HG03280 (cell line): ENCODE data around the gene TGFBR2.

ENCODE experiments used
- ATAC-seq: cut with Tn5 transposase; IDR thresholded peaks from one replicate; pipeline ENCODE4 v1.9.1; 2021; ENCODE audit warnings: mild to moderate bottlenecking, moderate library complexity; ENCODE audit not compliant: unreplicated experiment

Gene TGFBR2

DNA sequence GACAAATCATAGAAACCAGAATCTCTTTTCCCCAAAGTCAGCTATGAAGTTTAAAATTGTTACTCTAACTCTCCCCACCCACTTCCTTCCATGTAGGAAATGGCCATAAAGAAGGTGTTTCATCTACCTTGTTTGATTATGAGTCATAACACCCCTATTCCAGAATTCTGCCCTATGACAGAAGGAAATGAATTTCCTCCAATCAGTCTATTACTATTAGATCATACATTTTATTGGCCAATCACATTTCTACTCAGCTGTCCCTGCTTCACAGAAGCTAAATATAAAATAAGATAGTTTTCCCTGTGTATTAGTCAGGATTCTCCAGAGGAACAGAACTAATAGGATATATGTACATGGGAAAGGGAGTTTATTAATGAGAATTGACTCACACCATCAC lies 102.1 kb downstream of the TGFBR2 start:
- ATAC-seq: no peak

DNA sequence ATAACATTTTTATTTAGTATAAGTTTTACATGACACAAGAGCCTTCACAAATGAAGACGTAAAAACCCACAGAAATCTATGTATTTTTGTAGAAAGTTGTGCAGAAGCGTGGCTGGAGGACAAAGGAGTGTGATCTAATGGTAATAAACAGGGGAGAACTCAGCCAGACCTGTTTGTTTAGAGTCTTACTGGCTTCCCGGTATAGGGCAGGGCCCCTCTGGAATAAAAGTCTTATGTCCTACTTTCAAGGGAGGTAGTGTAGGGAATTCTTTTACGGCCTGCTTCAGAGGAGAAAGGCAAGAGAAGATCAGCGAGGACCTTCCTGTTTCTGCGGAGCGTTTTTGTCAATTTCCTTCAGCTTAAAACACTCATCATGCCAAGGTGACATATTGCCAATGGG lies 103.6 kb downstream of the TGFBR2 start:
- no peak for ATAC-seq

DNA sequence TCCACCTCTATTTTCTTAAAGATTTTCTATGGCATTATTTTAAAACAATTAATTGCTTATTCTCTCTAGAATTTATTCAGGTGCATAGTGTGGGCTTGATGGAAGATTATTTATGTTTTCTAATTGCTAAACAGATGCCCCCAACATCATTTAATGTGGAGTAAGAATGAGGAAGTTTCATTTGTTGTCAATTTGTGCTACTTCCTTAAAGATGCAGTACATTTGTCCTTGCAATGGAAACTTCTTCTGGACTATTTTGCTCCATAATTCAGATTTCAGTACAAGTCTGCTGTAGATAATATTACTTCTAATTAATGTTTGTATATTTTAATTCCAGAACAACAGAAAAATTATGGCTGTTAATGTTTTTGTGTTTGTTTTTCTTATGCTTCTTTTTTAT lies 104.8 kb downstream of the TGFBR2 start:
- no peak for ATAC-seq

GRCh38 chr3:30711867-30712266 lies 105.5 kb downstream of the TGFBR2 start:
- ATAC-seq: no peak

DNA sequence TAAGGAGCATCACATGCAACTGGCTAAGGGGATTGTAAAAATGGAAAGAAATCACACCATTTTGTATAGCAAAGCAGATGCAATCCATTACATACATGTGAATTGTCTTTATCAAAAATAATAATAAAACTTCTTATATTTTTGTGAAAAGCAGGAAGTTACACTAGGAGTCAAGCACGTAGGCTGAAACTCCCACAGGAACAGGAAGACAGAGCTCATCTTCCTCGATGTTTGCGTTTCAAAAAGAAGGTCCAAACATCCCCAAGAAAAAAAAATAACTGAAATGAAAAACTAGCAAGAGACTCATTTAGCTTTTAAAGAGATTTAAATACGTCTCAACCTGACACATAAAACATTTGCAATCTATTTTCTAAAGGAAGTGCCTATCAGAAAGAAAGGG lies 106.6 kb downstream of the TGFBR2 start:
- no peak for ATAC-seq

- ATAC-seq: no peak
Observed at GRCh38 chr3:30713885-30714503, 107.6 kb downstream of the TGFBR2 start.

DNA sequence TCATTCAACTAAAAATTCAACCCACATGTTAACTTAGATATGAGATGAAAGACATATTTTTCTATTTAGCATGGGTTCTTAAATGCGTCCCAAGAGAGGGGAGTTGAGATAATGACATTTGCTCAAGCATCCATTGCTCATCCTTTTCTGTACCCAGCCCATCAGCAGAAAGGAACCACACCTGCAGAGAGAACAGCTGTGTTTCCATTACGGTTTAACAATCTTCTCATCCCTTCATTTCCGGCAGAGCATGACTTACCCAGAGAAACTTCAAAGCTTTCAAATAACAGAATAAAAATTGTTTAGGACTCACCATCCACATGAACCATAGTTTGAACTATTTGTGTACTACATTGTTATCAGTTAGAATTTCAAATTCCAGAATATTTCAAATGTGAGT lies 113.1 kb downstream of the TGFBR2 start:
- ATAC-seq: no peak

DNA sequence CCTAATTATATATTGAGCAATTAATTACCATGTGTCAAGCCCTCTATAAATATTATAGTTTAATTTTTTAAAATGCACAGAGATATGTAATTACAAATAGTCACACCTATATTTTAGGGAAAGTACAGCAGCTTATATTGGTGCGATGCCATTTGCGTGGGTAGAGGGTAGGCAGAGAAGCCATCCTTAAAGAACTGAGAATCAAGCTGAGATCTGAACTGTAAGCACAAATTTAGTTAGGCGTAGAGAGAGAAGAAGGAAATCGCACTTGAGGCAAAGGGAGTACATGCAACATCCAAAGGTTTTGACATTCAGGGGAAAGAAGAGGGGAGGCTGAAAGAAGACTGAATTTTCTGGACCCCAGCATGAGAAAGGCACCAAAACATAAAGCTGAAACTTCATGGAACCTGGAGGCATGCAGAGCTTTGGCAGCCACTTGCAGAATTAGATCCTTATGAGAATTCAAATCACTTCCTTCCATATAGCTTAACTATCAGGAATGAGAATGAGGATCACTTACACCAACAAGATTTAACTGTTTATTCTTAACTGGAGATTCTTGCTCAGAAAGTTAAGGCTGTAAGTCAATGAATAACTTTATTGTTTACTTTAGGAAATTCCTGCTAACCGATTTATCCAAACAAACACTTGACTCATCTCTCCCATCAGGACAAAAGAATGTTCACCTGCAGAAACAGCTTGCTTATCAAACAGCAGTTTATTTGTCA lies 114.3 kb downstream of the TGFBR2 start:
- ATAC-seq: no peak

- ATAC-seq: no peak
Observed at GRCh38 chr3:30721314-30721634, 114.9 kb downstream of the TGFBR2 start.

DNA sequence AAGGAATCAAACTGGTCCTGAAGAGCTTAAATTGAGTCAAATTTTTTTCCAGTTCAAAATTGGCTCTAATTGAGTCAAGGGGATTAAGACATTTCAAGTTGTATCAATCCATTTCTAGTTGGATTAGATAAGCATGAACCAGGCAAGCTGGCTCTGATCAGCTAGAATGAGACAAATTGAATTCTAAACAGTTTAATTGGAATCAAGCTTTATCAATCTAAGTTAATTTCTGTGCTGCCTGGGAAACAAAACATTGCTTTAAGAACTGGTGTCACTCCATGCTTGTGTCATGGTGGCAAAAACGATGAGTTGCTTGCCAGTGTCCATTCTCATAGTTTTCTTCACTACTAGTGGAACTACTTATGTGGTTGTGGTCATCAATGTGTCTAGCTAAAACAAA lies 116.8 kb downstream of the TGFBR2 start:
- ATAC-seq: no peak

DNA sequence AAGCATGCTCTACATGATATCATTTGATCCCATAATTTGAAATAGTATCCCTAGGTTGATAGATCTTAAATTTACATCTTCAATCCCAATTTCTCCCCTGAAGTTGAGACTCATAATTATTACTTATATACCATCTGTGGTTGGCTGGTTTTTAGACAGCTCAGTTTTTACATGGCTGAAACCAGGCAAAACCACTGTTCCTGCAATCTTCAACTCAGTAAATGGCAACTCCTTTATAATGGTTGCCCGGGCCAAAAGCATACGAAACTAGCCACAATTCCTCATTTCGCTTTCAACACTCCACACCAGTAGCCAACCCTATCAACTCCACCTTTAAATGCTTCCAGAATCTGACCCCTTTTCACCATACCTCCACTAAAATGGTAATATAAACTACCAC lies 118.5 kb downstream of the TGFBR2 start:
- no peak for ATAC-seq

GRCh38 chr3:30728143-30728542 lies 121.7 kb downstream of the TGFBR2 start:
- no peak for ATAC-seq

GRCh38 chr3:30729512-30729911 lies 123.1 kb downstream of the TGFBR2 start:
- no peak for ATAC-seq

GRCh38 chr3:30729936-30730335 lies 123.5 kb downstream of the TGFBR2 start:
- no peak for ATAC-seq

- no peak for ATAC-seq
Observed at GRCh38 chr3:30730967-30731366, 124.6 kb downstream of the TGFBR2 start.

DNA sequence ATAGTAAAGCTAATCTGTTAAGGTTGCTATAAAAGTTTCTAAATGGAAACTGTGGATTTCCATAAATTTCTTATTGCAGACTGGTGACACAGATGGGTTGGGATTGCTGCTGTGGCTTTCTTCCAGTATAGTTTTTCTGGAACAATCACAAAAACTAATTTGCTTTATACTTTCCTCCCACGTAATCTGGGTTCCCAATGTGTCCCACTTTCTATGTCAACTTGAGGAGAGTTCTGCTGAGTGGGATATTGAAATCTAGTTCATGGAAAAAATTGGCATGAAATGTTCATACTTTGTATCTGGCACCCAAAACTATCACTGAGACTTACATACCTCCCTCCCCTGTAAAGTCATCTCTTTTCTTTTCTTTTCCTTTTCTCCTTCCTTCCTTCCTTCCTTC lies 126.8 kb downstream of the TGFBR2 start:
- no peak for ATAC-seq

- no peak for ATAC-seq
Observed at GRCh38 chr3:30733696-30734095, 127.3 kb downstream of the TGFBR2 start.

DNA sequence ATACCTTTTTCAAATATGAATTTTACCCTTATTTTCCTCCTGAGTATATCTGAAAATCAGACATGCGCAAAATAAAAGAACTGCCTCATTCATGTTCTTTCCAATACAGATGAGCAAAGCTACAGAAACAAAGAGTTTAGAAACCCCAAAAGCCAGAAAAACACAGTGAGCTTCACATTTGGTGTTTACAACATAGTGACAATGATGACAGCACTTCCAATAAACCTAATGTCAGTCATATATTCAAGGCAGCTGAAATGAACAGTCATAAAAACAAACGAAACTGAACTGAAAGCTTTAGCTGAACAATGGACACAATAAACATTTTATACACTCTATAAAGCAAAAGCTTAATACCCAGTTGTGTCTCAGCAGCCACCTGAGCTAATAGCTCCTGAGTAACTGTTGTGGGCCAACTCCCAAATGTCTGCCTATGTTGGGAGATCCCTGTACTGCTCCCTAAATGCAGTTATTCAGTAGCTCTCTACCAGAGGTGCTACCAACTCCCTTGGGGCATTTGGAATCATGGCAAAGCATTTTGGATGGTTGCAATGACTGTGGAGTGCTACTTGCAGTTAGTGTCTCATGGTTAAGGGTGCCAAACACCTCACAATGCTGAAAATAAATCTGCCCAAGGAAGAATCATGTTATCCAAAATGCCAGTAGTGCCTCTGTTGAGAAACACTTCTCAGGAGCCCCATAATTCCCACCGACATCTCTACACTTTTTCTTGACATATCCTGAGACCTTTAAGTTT lies 131.5 kb downstream of the TGFBR2 start:
- no peak for ATAC-seq

- ATAC-seq: no peak
Observed at GRCh38 chr3:30738605-30739004, 132.2 kb downstream of the TGFBR2 start.

GRCh38 chr3:30741889-30742288 lies 135.5 kb downstream of the TGFBR2 start:
- no peak for ATAC-seq

- no peak for ATAC-seq
Observed at GRCh38 chr3:30742796-30743619, 136.6 kb downstream of the TGFBR2 start.
